ENCODE measurements around the gene TOPAZ1.

TOPAZ1 gene

GRCh38 chr3:44277925-44278324 lies 36.2 kb downstream of the TOPAZ1 start:
- H3K36me3 ChIP-seq (replicated peaks), result no peaks in the 10 kb centered on the region
- DNase-seq, result no peak
- no peaks in the 10 kb centered on the region for H3K27me3 ChIP-seq (replicated peaks)
- H3K4me3 ChIP-seq (ENCODE audit: low read depth, low read length), result no peak overlapping the region
- in situ Hi-C loops (cut with HindIII; ENCODE audit: low pct_ligation_motif_present, low sequenced_read_pairs), result no loop called here
- no peak for TF ChIP-seq CTCF (IDR thresholded peaks at IDR 0.05; ENCODE audit: low read depth, low read length, missing control alignments)
- no peak overlapping the region for H3K27ac ChIP-seq

- H3K4me3 ChIP-seq (ENCODE audit: low read depth, low read length), result no peak overlapping the region
- no peak overlapping the region for H3K27ac ChIP-seq
- no peak for TF ChIP-seq CTCF (IDR thresholded peaks at IDR 0.05; ENCODE audit: low read depth, low read length, missing control alignments)
- no peaks in the 10 kb centered on the region for H3K27me3 ChIP-seq (replicated peaks)
- no peaks in the 10 kb centered on the region for H3K36me3 ChIP-seq (replicated peaks)
- in situ Hi-C loops (cut with HindIII; ENCODE audit: low pct_ligation_motif_present, low sequenced_read_pairs), result no loop called here
- DNase-seq, result no peak
Measured at GRCh38 chr3:44280077-44280476, 38.4 kb downstream of the TOPAZ1 start.

- Histone ChIP-seq H3K36me3 (replicated peaks) (no peaks in the 10 kb centered on the region), H3K4me3 (ENCODE audit: low read depth, low read length) (no peak overlapping the region), H3K27me3 (replicated peaks) (no peaks in the 10 kb centered on the region), H3K27ac (no peak overlapping the region)
- no peak for TF ChIP-seq CTCF (IDR thresholded peaks at IDR 0.05; ENCODE audit: low read depth, low read length, missing control alignments)
- no peak for DNase-seq
- in situ Hi-C loops (cut with HindIII; ENCODE audit: low pct_ligation_motif_present, low sequenced_read_pairs), result no loop called here
Measured at GRCh38 chr3:44280631-44281030, 38.9 kb downstream of the TOPAZ1 start.

- TF ChIP-seq CTCF (IDR thresholded peaks at IDR 0.05; ENCODE audit: low read depth, low read length, missing control alignments), result no peak
- H3K36me3 ChIP-seq (replicated peaks), result no peaks in the 10 kb centered on the region
- DNase-seq, result no peak
Measured at GRCh38 chr3:44284949-44285348, 43.3 kb downstream of the TOPAZ1 start.

DNA sequence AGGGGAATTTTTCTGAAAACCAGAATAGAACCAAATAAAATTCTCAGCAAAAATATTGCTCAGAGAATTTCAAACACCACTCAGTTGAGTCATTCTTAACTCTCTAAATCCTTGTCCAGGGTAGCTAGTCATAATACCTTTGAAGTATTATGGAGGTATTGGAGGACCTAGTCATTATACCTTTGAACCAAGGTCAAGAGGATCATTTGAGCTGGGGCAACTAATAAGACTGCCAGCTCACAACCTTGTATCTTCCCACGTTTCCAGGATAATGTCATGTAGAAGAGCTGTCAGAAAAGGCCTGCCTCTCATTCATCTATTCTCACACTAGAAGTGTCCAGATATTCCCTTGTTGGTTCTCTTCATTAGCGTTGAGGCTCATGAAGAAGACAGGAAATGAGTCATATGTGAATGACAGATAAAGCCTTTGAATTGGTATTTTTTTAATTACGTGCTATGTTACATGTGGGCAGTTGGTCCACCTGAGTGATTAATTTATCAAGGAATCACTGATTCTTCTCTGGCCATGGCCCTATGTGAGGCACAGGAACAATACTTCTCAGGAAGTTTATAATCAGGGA lies 48.3 kb downstream of the TOPAZ1 start:
- Histone ChIP-seq H3K36me3 (replicated peaks) (no peaks in the 10 kb centered on the region), H3K4me3 (ENCODE audit: low read depth, low read length) (no peak overlapping the region), H3K27ac (no peak overlapping the region), H3K27me3 (replicated peaks) (no peaks in the 10 kb centered on the region)
- DNase-seq, result no peak
- no peak for TF ChIP-seq CTCF (IDR thresholded peaks at IDR 0.05; ENCODE audit: low read depth, low read length, missing control alignments)
- in situ Hi-C loops (cut with HindIII; ENCODE audit: low pct_ligation_motif_present, low sequenced_read_pairs), result no loop called here

More at GRCh38 chr3:44284949-44285348, 43.3 kb downstream of the TOPAZ1 start:
- no peaks in the 10 kb centered on the region for H3K27me3 ChIP-seq (replicated peaks)
- in situ Hi-C loops (cut with HindIII; ENCODE audit: low pct_ligation_motif_present, low sequenced_read_pairs), result no loop called here
- no peak overlapping the region for H3K27ac ChIP-seq
- no peak overlapping the region for H3K4me3 ChIP-seq (ENCODE audit: low read depth, low read length)

DNA sequence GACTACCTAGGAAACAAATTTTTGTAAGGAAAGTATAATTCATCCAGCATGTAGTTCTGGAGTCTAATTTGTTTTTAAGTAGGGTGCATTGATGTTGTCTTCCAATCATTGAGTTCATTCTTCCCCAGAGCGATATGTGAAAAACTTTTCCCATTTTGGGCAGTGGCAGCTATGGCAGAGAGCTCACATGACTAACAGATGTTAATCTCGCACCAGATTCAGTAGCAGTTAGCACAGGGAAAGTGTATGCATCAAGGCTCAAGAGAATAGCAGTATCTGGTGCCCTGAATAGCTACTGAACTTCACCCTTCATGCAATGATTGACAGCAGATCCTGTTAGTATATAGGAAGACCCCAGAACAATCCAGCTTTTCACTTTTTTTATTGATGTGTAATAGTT lies 50.6 kb downstream of the TOPAZ1 start:
- DNase-seq, result no peak
- Histone ChIP-seq H3K36me3 (replicated peaks) (no peaks in the 10 kb centered on the region), H3K27me3 (replicated peaks) (no peaks in the 10 kb centered on the region), H3K27ac (no peak overlapping the region), H3K4me3 (ENCODE audit: low read depth, low read length) (no peak overlapping the region)
- no peak for TF ChIP-seq CTCF (IDR thresholded peaks at IDR 0.05; ENCODE audit: low read depth, low read length, missing control alignments)
- in situ Hi-C loops (cut with HindIII; ENCODE audit: low pct_ligation_motif_present, low sequenced_read_pairs), result no loop called here
